GM12891 (cell line): ENCODE measurements around the gene ZNF146.

Experiments
- POLR2A ChIP-seq: IDR thresholded peaks from 2 replicates; pipeline ENCODE4 v1.6.1; 2011; ENCODE audit warnings: low read depth, low read length, control low read depth
- POLR2AphosphoS5 ChIP-seq: IDR thresholded peaks from 2 replicates; pipeline ENCODE4 v1.6.1; 2011; ENCODE audit warnings: low read depth, low read length, control low read depth
- SPI1 ChIP-seq: IDR thresholded peaks from 2 replicates; pipeline ENCODE4 v1.6.1; 2011; ENCODE audit warnings: low read depth, low read length, control low read depth
- TAF1 ChIP-seq: IDR thresholded peaks from 2 replicates; pipeline ENCODE4 v1.6.1; 2011; ENCODE audit warnings: low read depth, low read length, control low read depth

GRCh38 chr19:36169084-36169760 is 45.7 kb upstream of the ZNF146 start:
- TF ChIP-seq TAF1 (no peak), POLR2AphosphoS5 (no peak), POLR2A (no peak), SPI1 (no peak)
